ENCODE data around the gene BCR. TPM values are rescaled to one million over a fixed set of nuclear protein-coding genes. Genes with fewer than 3 reads are reported as not detected.

Gene BCR
- total RNA-seq, 2 donors from 2014 or later: 91.8 to 93.2 TPM

DNA sequence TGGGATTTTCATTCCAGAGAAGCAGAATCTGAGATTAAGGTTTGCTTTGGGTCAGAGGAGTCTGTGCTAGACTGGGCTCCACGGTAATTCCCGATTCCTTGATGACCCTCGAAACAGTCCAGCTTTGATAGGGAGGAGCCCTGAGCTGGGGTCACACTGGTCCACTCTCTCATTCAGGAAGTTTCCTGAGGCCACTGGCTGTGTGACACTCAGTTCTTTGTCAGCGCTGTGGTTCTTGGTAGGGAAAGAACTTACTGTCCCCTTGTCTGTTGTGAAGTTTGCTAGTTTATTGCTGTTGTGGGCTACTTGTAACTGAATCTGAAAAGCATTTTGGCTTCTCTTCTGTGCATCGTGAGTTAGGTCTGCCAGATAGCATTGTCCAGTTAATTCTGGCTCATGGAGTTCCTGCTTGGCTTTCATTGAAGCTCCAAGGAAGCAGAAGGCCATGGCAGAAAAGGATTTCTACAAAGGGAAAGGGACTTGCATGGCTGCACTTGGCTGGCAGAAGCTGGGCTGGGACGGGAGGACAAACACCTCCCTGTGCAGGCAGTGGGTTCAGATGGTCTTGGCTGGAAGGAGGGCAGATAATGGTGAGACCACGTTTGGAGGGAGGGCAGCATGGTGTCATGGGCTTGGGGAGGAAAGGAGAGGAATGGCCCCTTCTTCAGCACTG is 23.3 kb downstream of the BCR start:
- Mint-ChIP-seq H3K27ac (peak overlapping the region; percentile 87), H3K4me1 (peaks cover 33% of the 10 kb centered on the region), H3K36me3 (ENCODE audit: low read depth) (peaks cover 2% of the 10 kb centered on the region)

DNA sequence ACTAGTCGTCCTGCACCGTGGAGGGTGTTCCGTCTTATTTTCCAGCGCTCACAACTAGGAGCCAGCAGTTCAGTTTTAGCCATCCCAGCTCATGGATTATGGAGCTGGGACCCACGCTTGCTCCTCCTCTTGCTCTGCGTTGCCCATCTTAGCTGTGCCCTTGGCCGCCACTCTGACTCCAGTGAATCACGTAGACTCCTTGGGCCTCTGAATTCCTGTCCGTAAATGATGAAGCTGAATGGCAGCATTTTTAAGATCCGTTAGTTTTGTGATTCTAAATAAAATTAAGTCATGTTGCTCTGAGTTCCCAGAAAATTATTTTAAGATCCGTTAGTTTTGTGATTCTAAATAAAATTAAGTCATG is 23.8 kb downstream of the BCR start:
- no peaks in the 10 kb centered on the region for H3K9me3 ChIP-seq (ENCODE audit: control insufficient read depth, low read length, poor library complexity, severe bottlenecking)
- ATAC-seq (no peak), DNase-seq (no peak)
- Mint-ChIP-seq H3K36me3 (ENCODE audit: low read depth) (peaks cover 2% of the 10 kb centered on the region), H3K4me1 (peaks cover 35% of the 10 kb centered on the region), H3K27ac (no peak overlapping the region), H3K27me3 (no peaks in the 10 kb centered on the region), H3K4me3 (no peak overlapping the region)

More for the DNA sequence above, 23.3 kb downstream of the BCR start:
- ATAC-seq (no peak), DNase-seq (no peak)
- H3K9me3 ChIP-seq (ENCODE audit: control insufficient read depth, low read length, poor library complexity, severe bottlenecking): no peaks in the 10 kb centered on the region
- no peaks in the 10 kb centered on the region for H3K27me3 Mint-ChIP-seq
- no peak overlapping the region for H3K4me3 Mint-ChIP-seq

DNA sequence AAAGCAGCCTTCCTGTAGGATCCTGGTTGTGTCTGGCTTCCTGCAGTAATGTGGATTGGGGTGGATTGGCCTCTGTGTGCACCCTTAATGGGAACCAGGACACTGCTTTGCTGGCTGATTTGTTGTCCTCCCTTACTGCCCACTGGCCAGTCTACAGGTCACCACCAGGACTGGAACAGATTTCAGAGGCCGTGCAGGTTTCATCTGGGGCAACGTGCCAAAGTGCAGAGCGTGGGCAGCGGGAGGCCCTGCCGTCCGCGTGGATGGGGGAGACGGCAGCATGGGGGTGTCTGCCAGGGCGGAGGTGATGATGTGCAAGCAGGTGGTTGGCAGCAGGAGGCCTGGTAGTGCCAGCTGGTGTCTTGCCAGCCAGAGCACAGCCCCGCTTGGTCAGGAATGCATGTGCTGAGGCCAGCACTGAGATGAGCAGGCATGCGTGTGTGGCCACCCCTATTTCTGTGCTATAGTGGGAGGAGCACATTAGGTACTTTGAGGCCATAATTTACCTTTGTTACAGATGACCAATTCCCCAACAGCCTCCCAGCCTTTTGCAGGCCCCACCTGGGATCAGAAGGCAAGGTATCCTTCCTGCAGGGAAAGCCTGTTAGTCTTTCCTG is 24.3 kb downstream of the BCR start:
- ATAC-seq (no peak), DNase-seq (no peak)
- Mint-ChIP-seq H3K36me3 (ENCODE audit: low read depth) (peaks cover 2% of the 10 kb centered on the region), H3K27me3 (no peaks in the 10 kb centered on the region), H3K27ac (no peak overlapping the region), H3K4me3 (no peak overlapping the region), H3K4me1 (peaks cover 32% of the 10 kb centered on the region)
- no peaks in the 10 kb centered on the region for H3K9me3 ChIP-seq (ENCODE audit: control insufficient read depth, low read length, poor library complexity, severe bottlenecking)

DNA sequence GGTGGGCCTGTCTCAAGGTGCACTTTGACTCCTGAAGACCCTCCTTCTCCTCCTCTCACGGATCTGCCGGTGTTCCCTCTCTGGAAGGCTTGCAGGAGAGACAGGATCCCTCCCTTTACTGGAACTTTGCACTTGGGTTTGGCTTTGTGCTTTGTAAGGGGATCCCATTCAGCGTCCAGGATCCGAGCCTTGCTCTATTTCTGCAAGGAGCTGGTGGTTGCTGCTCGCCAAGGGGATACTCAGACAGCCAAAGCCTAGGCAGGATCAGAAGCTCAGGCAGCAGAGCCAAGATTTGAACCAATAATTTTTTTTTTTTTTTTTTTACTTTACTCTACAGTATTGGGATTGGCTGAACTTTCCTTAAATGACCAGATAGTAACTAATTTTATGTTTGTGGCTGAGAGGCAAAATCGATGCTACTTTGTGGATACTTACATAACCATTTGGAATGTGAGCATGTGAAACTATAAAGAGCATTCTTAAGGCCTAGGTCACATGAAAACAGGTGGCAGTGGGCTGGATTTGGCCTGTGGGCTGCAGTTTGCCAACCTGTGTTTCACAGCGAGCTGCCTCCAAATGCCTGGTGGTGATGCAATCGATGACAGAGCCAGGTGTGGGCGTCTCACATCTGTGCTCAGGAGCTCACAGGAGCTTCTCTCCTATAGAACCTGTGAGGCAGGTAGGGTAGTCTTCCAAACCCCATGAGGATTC is 25.2 kb downstream of the BCR start:
- ATAC-seq: no peak
- DNase-seq: no peak
- H3K36me3 Mint-ChIP-seq (ENCODE audit: low read depth): peaks cover 2% of the 10 kb centered on the region
- no peaks in the 10 kb centered on the region for H3K9me3 ChIP-seq (ENCODE audit: control insufficient read depth, low read length, poor library complexity, severe bottlenecking)
- no peak overlapping the region for H3K4me3 Mint-ChIP-seq
- peaks cover 33% of the 10 kb centered on the region for H3K4me1 Mint-ChIP-seq
- H3K27ac Mint-ChIP-seq: no peak overlapping the region
- H3K27me3 Mint-ChIP-seq: no peaks in the 10 kb centered on the region

DNA sequence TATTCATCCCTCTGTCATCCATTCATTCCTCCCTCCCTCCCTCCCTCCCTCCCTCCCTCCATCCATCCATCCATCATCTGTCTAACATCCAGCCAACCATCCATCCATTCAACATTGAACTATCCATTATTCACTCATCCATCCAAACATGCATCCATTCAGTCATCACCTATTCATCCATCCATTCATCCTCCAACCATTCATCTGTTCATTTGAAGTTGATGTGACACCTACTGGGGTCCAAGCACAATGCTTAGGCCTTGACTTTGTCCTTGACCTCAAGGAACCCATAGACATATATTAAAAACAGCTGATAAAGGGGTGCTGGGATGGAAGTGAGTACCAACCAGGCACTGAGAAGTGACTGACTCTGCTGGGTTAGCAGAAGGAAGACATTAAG is 26.6 kb downstream of the BCR start:
- no peak overlapping the region for H3K27ac Mint-ChIP-seq
- peaks cover 2% of the 10 kb centered on the region for H3K36me3 Mint-ChIP-seq (ENCODE audit: low read depth)
- H3K4me1 Mint-ChIP-seq: peaks cover 35% of the 10 kb centered on the region

DNA sequence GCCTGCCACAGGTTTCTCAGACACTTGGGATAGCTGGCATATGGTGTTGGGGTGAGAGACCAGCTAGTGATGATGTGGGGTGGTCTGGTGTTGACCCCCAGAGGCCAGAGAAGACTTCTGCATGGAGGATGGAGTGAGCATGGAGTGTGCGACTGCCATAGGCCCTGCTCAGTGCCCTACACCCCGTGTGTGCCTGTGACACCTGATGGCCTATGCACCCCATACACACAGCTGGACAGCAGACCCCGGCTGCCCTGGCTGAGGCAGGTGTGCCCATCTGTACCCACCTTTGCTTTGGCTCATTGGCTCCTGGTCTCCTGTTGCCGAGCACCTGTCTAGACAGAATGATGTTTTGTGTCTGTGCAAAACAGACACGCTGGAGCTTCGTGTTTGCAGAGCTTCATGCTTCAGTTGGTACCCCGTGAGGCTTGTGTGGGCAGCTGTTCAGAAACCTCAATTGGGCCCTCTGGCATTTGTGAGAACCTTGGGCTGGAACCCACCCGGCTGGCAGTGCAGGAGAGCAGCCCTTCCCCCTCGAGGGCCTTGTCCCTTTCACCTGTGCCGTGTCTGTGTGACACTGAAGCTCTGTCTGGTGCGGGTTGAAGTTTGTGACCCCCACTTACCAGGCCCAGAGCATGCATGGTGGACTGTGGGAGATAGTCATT is 27.6 kb downstream of the BCR start:
- peaks cover 31% of the 10 kb centered on the region for H3K4me1 Mint-ChIP-seq
- H3K9me3 ChIP-seq (ENCODE audit: control insufficient read depth, low read length, poor library complexity, severe bottlenecking): no peaks in the 10 kb centered on the region
- no peak overlapping the region for H3K27ac Mint-ChIP-seq
- H3K4me3 Mint-ChIP-seq: no peak overlapping the region
- ATAC-seq: no peak
- DNase-seq: no peak
- no peaks in the 10 kb centered on the region for H3K27me3 Mint-ChIP-seq
- H3K36me3 Mint-ChIP-seq (ENCODE audit: low read depth): peaks cover 2% of the 10 kb centered on the region

More for the DNA sequence above, 26.6 kb downstream of the BCR start:
- H3K9me3 ChIP-seq (ENCODE audit: control insufficient read depth, low read length, poor library complexity, severe bottlenecking): no peaks in the 10 kb centered on the region
- Mint-ChIP-seq H3K4me3 (no peak overlapping the region), H3K27me3 (no peaks in the 10 kb centered on the region)
- ATAC-seq: no peak
- DNase-seq: no peak

DNA sequence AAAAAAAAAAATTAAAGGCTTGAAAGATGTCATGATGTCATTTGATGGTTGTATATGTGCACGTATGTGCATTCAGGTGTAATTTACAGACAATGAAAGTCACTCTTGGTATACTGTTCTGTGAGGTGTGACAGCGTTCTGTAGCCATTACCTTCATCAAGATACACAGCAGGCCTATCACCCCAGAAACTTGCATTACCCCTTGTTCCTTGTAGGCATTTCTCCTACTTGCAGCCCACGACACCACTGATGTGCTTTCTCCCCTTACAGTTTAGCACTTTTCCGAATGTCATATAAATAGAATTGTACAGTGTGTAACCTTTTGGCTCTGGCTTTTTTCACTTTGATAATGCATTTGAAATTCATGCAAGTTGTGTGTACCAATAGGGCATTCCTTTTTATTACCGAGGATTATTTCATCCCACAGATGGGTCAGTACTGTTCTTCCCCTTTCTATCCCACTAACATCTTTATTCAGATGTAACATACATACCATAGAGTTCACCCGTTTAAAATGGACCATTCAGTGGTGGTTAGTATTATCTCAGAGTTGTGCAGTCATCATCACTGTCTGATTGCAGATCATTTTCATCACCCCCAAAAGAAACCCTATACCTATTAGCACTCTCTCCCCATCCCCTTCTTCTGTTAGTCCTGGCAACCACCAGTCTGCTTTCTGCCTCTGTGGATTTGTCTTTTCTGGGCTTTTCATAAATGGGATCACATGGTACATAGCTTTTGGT is 30.3 kb downstream of the BCR start:
- ATAC-seq: no peak
- no peaks in the 10 kb centered on the region for H3K9me3 ChIP-seq (ENCODE audit: control insufficient read depth, low read length, poor library complexity, severe bottlenecking)
- H3K27ac Mint-ChIP-seq: peak overlapping the region; percentile 19
- H3K27me3 Mint-ChIP-seq: no peaks in the 10 kb centered on the region
- peaks cover 2% of the 10 kb centered on the region for H3K36me3 Mint-ChIP-seq (ENCODE audit: low read depth)
- H3K4me1 Mint-ChIP-seq: peaks cover 44% of the 10 kb centered on the region
- H3K4me3 Mint-ChIP-seq: no peak overlapping the region
- no peak for DNase-seq

DNA sequence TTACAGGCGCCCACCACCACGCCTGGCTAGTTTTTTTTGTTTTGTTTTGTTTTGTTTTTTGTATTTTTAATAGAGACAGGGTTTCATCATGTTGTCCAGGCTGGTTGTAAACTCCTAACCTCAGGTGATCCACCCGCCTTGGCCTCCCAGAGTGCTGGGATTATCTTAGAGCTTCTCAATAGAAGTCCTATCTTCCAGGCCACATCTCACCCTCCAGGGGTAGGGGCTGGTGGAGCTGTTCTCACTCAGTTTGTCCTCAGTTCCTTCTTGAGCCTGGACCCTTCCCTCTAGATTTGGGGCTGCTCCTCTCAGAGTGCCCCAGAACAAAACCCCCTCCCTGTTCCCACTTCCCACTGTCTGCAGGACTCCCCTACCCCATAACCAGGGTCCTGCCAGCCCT is 31.3 kb downstream of the BCR start:
- no peak for ATAC-seq
- Mint-ChIP-seq H3K36me3 (ENCODE audit: low read depth) (peaks cover 2% of the 10 kb centered on the region), H3K4me3 (no peak overlapping the region), H3K27me3 (no peaks in the 10 kb centered on the region), H3K4me1 (peaks cover 54% of the 10 kb centered on the region), H3K27ac (peak overlapping the region; percentile 74)
- no peak for DNase-seq
- H3K9me3 ChIP-seq (ENCODE audit: control insufficient read depth, low read length, poor library complexity, severe bottlenecking): no peaks in the 10 kb centered on the region

DNA sequence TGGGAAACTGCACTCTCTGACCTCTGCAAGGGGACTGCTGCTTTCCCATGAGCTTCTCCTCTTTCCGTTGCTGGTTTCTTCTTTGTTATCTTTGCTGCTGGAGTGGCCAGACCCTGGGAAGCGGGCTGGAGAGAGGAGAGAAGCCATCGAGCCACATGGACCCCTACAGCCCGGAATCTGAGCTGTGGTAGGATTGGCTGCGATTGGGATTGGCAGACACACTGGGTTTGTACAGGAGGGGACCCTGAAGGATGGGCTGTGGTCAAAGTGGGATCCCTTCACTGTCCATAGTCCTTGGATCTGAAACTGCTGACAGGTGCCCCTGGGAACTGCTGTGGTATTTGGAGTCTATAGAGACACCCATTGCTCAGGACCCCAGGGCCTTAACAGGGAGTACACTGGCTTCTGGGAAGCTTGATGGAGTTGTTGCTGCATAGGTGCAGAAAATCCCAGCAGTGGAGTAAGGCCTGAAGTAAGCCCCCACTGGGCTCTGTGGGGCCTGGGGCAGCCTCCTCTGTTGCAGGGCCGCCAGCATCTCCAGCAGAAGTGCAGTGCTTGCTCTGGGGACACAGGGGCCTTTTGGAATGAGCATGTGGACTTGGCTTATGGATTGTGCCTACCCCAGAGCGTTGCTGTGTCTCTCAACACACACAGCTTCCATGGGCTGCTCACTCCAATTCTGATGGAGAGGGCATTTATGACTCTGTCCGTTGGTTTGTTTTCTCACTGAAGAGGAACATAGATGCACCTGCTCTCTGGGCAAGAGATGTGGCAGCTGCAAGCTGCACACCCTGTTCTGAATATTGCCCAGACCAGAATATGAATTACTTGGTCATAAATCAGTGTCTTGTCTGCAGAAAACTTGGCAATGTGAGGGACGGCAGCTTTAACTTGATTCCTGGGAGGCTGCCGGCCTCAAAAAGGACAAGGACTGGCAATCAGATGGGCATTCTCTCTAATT is 32.0 kb downstream of the BCR start:
- Mint-ChIP-seq H3K36me3 (ENCODE audit: low read depth) (no peaks in the 10 kb centered on the region), H3K27me3 (no peaks in the 10 kb centered on the region), H3K27ac (peak overlapping the region; percentile 74), H3K4me1 (peaks cover 58% of the 10 kb centered on the region), H3K4me3 (no peak overlapping the region)
- ATAC-seq: no peak
- DNase-seq: no peak
- no peaks in the 10 kb centered on the region for H3K9me3 ChIP-seq (ENCODE audit: control insufficient read depth, low read length, poor library complexity, severe bottlenecking)

DNA sequence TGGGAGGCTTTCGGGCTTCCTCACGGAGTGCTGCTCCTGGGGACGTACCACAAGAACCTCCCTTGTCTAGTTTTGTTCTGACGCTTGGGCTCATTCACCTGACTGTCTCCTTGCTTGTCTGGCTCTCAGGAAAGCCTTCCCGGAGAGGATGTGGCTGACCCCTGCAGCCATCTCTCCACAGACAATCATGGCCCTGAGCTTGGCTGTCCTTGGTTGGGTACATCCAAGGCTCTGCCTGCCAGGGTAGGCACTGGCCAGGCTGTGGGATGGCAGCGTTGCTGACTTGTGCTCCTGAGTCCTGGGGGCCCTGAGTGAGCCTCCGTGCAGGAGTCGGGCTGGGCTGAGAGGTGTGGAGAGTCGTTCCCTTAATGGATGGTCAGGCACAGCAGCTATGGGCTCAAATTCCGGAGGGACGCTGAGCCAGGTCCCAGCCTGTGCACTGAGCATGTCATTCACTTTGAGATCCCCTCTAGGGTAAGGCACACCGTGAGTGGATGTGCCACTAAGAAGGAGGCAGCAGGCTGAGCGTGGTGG is 32.8 kb downstream of the BCR start:
- H3K4me1 Mint-ChIP-seq: peaks cover 54% of the 10 kb centered on the region
- no peaks in the 10 kb centered on the region for H3K36me3 Mint-ChIP-seq (ENCODE audit: low read depth)
- DNase-seq: no peak
- no peak for ATAC-seq
- peak overlapping the region; percentile 74 for H3K27ac Mint-ChIP-seq
- no peaks in the 10 kb centered on the region for H3K27me3 Mint-ChIP-seq
- no peak overlapping the region for H3K4me3 Mint-ChIP-seq
- no peaks in the 10 kb centered on the region for H3K9me3 ChIP-seq (ENCODE audit: control insufficient read depth, low read length, poor library complexity, severe bottlenecking)

DNA sequence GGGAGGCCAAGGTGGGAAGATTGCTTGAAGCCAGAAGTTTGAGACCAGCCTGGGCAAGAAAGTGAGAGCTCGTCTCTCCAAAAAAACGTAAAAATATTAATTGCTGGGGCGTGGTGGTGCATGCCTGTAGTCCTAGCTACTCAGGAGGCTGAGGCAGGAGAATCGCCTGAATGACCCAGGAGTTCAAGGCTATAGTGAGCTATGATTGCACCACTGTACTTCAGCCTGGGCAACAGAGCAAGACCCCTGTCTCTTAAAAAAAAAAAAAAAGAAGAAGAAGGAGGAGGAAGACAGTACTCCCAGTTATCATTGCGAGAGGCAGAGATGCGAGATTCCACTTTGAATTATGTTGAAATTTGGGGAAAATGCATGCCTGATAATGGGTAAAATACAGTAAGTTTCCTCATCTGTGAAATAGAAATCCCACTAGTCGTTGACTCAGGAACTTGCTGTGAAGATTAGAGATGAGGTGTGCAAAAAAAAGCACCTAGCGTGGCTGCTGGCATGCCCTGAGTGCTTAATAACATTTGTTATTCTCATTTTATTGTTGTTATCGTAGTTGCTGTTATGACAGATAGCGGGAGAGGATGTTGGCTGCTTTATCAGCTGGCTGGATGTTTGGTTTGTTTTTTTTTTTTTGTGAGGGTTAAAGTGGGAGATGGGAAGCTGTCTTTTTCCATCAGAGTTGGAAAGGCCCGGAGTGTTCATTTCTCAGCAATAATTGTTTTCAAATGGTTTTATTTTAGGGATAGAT is 33.4 kb downstream of the BCR start:
- no peak for ATAC-seq
- no peak for DNase-seq
- Mint-ChIP-seq H3K27me3 (no peaks in the 10 kb centered on the region), H3K27ac (peak overlapping the region; percentile 62), H3K36me3 (ENCODE audit: low read depth) (no peaks in the 10 kb centered on the region), H3K4me3 (peak overlapping the region; percentile 15), H3K4me1 (peaks cover 60% of the 10 kb centered on the region)
- H3K9me3 ChIP-seq (ENCODE audit: control insufficient read depth, low read length, poor library complexity, severe bottlenecking): no peaks in the 10 kb centered on the region

Data from T-helper 17 cell (primary cell).